CD4-positive, alpha-beta T cell treated with Interleukin-15 for 1 hour (primary cell): ENCODE results near the gene ELAVL1.

Experiments
- DNase-seq: peaks from one replicate; pipeline ENCODE4 v3.0.0-alpha.2; 2020

The ELAVL1 gene

DNA sequence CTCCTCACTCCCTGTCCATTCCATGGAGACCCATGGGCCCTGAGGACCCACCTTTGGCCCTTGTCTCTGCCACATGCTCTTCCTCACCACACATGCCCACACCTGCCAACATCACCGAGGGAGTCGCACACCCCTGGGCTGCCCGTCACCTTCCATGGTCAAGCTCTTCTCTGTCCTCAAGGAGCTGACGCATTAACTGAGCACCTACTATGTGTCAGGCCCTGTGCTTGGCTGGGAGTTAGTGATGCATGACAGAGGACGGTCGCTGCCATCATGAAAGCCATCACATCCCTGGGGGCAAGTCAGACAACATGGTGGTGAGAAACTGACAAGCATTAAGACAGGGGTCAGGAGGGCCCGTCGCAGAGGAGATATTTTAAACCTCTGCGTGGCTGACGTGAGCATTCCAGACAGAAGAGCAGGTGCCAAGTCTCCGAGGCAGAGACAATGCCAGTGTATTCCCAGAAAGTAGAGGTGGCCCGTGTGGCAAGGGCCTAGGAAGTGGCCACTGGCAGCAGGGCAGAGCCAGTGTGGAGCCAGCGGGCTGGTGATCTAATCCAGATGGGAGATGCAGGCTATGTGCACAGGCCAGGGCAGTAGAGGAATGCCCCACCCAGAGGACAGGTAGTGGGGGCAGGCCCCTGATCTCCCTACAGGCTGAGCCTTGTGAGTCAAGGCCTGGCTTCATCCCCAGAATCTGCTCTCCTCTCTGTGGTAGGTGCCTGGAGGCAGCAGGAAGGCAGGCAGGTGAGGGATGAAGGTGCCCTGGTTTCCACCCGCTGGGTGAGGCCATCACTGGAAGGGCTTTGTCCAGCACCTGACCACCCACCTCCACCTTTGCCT, 21.2 kb downstream of the ELAVL1 start:
- no peak for DNase-seq

DNA sequence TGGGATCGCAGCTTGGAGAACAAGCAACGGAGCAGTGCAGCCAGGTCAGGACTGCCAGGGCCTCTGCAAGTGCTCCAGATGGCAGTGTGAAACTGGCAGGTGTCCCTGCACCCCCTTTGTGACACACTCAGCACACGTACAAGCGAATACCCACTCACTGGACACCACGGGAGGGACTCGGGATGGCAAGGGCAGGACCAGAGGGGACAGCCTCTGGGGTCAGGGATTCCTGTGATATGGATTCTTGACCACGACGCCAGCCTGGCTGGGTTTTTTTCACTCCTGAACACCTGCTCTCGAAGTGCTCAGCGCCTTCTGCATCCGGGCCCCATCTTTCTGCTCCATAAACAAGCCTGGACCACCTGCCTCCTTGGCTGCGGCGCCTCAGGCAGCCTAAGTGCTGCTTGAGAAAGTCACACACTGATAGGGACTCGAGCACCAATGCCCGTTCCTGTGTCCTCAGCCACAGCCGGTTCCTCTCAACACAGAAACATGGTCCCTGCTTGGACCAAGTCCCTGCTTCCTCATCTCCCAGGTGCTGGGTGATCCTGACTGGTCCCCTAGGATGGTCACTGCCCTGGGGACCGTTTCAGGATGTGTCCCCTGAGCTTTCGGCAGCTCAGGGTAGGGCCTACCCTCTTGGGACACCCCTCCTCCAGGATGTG, 22.0 kb downstream of the ELAVL1 start:
- no peak for DNase-seq

DNA sequence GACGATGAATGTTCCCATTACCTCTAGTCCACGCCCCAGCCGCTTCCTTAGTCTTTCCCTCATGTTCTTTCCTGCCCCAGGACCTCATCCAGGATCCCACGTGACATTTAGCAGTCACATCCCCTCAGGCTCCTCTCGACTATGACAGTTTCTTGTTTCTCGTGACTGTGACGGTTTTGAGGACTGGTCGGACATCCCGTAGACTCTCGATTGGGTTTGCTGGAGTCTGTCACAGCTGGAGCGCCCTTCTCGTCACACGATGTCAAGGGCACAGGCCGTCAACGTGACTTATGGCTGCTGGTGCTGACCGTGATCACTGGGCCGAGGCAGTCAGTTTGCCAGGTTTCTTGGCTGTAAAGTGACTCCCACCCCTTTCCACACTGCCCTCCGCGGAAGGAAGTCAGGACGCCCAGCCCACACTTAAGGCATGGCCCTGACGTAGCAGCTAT, 22.8 kb downstream of the ELAVL1 start:
- DNase-seq = no peak

DNA sequence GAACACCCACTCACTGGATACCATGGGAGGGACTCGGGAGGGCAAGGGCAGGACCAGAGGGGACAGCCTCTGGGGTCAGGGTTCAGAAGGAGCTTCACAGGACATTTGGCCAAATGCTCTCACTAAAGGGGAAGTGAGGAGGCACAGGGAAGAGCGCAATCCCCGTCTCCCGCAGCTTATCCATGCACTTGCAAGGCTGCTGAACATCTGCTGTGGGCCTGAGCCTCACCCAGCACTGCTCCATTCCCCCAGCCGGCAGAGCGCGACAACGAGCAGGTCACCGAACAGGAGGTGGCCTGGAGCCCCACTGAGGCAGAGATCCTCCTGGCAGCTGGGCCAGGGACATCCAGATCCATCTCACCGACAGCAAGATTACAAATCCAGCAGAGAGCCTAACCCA, 23.3 kb downstream of the ELAVL1 start:
- DNase-seq = no peak

DNA sequence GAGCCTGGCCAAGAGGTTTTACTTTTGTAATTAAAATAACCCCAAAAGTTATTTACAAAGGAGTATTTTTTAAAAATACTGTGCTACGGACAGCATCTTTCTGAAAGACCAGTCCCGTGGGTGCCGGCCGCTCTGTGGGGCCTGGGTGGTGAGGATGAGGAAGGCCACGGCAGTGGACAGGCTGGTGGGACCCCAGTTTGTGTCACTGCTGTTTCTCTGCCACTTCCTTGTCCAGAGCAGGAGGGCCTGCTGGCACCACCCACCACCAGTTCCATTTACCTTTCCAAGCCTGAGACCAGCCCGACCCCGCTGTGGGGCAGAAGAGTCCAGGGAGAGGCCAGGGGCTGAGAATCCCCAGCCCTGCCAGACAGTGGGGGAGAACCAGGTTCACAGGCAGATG, 23.8 kb downstream of the ELAVL1 start:
- DNase-seq = no peak

DNA sequence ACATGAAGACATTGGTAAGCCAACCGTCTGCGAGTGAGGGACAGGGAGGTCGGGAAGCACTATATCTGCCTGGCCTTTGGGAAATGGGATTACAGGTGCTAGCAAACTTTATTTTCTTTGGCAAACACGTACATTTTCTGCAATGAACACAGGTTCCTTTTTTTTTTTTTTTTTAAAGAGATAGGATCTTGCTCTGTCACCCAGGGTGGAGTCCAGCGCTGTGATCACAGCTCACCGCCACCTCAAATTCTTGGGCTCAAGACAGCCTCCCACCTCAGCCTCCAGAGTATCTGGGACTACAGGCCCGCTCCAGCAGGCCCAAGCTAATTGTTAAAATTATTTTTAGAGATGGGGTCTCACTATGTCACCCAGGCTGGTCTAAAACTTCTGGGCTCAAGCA, 24.2 kb downstream of the ELAVL1 start:
- no peak for DNase-seq

DNA sequence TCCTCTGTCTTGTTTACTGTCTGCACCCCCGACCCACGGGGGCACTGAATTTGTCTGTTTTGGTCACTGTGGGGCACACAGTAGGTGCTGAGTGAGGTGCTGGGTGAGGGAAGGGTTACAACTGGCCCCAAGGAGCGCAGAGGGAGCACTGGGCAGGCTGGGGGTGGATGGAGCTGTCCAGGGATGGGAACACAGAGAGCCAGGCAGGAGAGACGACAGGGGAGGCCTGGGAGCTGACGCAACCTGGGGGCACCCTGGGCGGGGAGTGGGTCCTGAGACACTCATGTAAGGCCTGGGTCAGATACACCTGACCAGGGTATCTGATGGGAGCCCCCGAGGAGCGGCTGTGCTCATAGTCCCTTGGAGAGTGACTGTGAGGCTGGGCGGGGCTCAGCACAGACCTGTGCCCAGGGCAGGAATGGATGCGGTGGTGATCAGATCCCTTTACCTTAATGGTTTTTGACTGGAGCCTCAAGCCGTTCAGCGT, 24.8 kb downstream of the ELAVL1 start:
- DNase-seq = no peak

DNA sequence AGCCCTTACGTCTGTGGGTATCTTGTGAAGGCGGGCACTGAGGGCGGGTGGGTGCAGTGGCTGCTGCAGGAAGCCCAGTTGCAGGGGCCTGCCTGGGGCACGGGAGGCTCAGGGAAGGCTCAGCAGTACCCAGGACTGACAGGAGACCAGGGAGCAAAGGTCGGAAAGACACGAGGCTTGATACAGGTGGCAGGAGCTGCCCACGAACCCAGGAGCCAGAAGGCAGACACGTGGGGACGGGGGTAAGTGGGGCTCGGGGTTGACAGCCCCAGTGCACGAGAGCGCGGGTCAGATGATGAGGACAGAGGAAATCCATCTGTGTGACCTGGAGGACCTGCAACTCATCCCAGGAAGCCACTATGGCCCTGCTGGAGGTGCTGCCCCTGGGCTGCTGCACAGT, 25.3 kb downstream of the ELAVL1 start:
- no peak for DNase-seq

DNA sequence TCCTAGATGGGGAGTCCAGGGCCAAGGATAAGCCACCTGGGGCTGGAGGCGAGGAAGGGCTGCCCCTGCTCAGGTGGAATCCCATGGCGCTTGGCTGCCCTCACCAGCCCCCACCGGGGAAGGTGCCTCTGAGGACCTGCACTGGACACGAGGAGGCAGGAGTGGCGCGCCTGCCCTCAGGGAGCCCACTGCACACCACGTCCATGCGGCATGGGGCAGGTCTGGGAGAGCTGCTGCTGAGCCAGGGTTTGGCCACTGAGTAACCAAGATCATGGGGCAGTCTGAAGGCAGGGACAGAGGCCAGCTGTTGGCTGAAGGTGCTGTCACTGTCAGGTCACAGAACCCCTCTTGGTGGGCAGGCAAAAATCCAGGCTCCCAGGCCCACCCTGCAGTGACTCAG, 25.9 kb downstream of the ELAVL1 start:
- DNase-seq = no peak

DNA sequence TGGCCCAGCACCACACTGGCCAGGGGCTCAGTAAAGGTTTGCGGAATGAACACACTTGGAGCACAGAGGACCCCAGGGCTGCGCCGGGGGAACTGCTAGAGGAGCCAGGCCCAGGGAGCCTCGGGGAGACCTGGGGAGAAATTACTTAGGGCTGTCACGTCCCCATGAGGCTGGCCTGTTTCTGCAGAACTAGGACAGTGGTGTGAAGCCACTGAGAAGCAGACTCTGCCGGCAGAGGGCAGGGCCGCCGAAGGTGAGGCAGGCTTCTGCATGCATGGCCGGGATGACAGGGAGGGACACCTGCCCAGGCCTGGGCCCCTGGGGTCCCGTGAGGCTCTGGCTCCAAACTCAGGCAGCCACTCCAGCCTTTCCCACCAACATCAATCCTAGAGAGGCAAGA, 26.4 kb downstream of the ELAVL1 start:
- DNase-seq = no peak

DNA sequence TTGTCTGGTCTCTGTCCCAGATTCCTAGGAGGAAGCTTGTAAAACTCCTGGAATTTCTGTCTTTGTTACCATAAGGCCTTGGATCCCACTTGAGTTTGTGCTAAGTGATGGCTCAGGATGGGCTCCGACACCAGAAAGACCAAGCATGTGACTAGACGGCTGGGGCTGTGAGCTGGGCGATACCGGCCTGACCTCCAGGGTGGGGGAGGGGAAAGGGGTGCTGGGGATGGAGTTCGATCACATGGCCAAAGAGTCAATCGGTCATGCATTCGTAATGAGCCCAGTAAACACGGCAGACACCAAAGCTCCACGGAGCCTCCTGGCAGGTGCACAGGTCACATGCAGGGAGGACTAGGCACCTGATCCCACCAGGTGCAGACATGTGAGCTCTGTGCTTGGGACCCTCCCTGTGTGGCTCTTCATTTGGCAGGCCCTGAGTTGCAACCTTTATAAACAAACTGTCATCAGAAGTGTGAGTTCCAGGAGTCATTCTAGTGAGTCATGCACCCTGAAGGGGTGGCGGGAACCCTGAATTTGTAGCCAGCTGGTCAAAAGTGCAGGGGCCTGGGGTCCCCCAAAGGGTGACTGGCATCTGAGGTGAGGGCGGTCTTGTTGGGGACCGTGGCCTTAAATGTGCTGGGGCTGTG, 27.1 kb downstream of the ELAVL1 start:
- no peak for DNase-seq

DNA sequence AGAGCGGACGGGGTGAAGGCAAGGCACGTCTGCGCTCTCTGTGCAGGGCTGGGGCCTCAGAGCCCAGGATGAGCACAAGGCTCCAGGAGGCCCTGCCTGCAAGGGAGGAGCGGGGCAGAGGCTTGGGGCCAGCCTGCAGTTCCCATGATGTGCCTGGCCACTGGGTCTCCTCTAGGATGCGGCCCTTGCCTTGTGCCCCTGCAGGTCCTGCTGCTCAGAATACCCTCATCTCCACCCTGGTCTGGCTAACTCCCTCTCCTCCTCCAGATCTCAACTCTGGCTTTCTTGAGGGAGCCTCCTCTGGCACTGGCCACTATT, 27.8 kb downstream of the ELAVL1 start:
- no peak for DNase-seq

DNA sequence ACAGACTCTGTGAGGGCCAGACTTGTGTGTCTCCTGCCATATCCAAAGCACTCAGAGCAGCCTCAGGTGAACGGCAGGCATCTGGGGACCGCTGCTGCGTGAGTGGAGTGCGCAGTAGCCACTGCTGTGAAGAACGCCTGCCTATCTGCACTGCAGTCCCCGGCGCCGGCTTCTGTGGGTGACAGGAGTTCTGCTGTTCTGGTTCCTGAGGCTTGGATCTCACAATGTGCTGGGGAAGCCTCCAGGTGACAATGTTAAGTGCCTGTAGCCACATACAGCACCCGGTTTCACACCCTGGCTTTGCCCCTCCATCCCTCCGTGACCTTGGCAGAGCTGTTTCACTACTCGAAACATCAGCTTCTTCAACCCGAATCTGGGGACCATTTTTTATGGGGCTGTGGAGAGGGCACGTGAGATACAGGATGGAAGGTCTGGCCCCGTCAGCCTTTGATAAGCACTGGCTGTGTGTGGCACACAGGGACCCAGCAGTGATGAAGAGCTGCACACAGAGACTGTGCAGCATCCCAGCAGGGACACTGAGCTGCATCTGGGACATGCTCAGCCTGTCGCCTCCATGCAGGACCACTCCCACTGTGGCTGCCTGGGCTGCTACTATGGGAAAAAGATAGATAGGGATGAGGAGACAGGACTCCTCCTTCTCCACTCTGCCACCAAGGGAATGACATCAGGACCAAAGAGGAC, 28.3 kb downstream of the ELAVL1 start:
- no peak for DNase-seq

DNA sequence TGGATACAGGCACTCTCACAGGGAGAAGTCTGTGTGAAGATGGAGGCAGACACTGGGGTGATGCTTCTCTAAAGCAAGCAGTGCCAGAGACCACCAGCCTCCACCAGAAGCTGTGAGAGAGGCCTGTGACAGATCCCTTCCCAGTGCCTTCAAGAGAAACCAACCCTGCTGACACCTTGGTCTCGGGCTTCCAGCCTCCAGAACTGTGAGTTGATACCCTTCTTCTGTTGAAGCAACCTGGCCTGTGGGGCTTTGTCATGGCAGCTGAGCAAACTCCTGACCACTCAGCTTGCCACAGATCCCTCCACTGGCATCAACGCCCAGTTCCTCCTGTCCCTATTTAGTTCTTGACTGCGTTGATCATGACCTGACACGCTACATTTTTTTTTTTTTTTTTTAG, 29.0 kb downstream of the ELAVL1 start:
- no peak for DNase-seq

DNA sequence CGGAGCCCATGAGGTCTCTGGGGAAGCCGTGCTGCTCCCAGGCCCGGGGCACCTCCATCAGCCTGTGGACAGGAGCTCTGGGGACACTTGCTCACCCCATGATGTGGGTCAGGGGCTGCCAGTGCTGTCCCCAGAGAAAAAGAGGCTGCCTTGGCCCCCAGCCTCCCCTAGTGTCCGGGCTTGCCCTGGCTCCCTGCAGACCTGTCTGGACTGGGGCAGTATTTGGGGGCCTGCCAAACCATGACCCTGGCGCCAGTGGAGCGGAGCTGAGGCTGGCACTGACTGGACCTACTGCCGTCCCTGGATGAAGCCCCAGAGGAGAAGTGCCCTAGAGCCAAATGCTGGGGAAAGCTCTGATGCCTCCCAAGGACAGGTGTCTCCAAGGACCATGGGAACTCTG, 30.4 kb downstream of the ELAVL1 start:
- no peak for DNase-seq

DNA sequence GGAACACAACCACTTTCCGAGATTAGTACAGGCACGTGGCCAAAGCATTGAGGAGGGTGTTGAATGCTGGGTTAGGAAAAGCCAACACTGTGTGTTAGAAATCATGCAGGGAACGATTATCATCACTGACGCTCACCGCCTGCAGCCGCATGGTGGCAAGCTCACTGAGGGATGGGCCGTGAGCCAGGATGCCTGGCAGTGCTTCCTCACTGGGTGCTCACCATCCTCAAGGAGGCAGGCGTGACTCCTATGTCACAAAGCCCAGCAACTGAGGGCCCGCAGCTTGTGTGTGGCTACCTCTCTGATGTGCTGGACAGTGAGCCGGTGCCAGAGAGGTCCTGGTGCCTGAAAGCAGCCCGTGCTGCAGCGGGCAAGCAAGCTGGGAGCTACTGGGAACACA, 31.6 kb downstream of the ELAVL1 start:
- DNase-seq = no peak

DNA sequence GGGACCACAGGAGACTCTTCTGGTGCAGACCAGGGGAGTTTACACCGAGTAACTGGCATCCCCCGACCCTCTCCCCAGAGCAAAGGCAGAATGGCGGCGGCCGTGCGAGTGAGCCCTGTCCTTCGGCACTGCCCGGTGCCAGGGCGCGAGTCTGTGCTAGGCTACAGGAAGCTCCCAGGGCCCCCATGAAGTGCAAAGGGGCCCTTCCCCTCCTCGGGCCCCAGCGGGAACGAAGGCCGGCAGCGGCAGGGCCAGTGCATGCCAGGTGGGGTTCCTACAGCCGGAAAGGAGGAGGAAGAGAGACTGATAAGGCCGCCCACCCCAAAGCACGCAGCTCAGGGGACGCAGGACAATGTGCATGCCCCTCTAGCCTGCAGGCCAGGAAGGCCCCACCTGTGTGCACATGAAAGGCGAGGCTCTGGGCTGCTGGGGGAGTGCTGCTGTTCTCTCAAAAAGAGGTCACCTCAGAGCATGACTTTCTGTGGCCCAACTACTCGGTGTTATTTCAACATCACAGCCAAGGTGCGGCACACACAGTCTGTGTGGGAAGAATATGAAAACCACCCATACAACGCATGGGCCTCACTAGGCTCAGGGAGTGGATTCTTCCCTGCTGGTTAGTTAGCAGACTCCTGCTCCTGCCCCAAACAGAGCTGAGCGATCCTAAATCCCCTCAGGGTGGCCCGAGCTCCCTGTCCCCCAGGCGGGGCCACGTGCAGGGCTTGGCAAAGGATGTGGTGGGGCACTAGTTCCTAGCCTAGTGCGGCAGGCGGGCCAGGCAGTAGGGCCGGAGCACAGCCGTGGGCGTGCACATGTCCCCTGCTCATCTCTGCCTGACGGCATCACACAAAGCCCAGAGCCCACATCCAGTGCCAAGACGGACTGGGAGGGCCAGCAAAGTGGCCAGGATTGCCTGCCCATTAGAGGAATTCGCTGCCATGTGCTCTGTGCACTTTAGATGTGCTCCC, 33.6 kb downstream of the ELAVL1 start:
- no peak for DNase-seq

DNA sequence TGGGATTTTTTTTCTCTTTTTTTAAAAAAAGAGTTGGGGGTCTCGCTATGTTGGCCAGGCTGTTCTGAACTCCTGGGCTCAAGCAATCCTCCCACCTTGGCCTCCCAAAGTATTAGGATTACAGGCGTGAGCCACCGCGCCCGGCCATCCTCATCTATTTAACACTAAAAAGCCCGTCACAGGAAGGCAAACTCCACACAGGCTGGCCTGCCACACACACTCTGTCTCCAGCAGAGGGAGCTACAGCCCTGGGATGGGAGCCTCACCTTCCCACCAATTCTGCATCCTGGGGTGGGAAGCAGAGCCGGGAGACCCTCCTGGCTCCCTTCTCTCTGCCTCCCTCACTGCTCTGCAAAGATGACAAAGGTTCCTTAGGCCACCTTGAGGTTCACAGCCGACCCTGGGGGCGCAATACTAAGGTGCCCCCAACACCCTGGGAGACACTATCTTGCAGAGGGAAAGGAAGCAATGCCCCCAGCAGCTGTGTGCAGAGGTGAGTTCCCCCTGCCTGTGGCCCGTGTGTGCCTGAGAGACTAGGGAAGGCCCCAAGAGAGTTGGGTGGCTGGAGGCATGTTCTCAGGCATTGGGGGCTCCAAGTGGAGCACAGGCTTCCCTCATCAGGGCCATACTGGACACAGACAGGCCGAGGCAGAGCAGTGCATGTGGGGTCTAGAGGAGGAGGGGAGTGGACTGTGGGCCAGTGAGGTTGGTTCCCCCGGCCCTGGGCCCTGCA, 34.6 kb downstream of the ELAVL1 start:
- DNase-seq = no peak

DNA sequence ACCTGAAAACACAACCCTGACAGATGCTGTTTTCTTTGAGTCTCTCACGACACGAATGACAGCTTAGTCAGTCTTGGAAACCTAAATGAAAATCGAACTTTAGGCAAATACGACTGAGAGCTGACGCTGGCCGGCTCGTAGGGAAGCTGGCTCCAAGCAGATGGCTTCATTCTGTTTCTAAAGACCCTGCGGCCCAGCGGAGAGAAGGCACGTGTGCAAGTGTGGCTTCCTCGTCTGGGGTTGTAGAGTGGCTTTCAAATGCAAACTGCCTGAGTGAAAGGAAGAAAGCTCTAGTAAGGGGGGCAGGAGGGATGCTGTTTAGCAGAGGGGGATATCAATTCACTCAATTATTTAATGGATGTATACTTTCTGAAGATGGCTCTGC, 35.9 kb downstream of the ELAVL1 start:
- no peak for DNase-seq

DNA sequence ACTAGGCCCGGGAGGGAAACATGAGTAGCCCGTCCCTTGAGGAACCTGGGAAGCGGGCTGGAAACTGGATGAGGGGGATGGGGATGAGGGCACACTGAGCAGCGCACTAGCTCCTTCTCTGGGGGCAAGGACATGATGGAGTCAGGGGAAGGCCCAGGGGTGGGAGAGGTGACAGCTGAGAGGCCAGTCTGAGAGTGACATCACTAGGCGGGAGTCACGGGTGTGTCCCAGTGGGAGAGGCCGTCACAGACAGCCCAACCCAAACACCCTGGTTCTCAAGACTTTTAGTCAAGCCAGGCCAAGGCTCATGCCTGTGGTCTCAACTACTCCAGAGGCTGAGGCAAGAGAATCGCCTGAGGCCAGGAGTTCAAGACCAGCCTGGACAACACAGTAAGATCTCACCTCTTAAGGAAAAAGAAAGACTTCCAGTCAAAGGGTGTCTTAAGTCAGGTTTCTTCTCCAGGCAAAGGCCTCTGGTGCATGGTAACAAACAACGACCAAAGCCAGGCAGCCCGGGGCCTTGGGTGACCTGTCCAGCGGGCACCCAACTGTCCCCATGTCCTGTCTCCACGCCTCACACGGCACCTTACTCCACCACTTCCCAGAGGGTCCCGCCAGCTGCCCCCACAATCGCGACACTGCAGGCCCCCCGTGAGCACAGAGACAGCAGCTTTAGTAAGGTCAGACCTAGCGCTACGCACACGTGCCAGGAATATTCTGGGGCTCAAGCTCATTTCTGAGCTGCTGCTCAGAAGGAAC, 36.5 kb downstream of the ELAVL1 start:
- DNase-seq = no peak
